HG03066 (cell line): ENCODE data around the gene OXNAD1.
A peak's percentile ranks its signal among the peaks of the same experiment; 100 is the strongest.

Experiments used
- ATAC-seq: cut with Tn5 transposase; IDR thresholded peaks from one replicate; pipeline ENCODE4 v1.9.1; 2021; ENCODE audit warnings: low read depth; ENCODE audit not compliant: unreplicated experiment

Gene OXNAD1

GRCh38 chr3:16264708-16265454 lies at the start of gene OXNAD1, which contains the start of gene DPH3:
TSS of gene OXNAD1 (plus strand) at chr3:16265212. CDS start at chr3:16270953, 5,741 bp downstream.
TSS of gene DPH3 (minus strand) at chr3:16264943. CDS start at chr3:16264876, 67 bp downstream.
- ATAC-seq = peak; percentile 99

- ATAC-seq = no peak
Observed at GRCh38 chr3:16216373-16216935, 48.6 kb upstream of the OXNAD1 start.

DNA sequence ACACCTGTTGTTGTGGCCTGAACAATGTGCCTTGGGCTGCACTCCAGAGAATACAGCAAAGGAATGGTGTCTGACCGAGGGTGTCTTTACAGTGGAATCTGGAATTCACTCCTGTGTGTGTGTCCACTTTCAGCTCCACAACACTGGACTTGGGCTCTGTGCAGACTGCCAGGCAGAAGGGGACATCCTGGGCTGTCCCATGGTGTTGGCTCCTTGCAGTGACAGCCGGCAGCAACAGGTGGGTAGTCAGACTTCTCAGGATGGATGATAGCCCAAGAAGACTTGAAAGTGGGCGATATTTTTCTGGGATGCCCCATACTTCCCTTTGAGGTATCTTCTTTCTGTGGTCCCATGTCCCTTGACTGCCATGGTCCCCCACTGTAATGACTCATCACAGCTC lies 45.2 kb upstream of the OXNAD1 start:
- no peak for ATAC-seq

GRCh38 chr3:16221990-16222389 lies 43.0 kb upstream of the OXNAD1 start:
- ATAC-seq = no peak

- no peak for ATAC-seq
Observed at GRCh38 chr3:16222547-16222946, 42.5 kb upstream of the OXNAD1 start.

DNA sequence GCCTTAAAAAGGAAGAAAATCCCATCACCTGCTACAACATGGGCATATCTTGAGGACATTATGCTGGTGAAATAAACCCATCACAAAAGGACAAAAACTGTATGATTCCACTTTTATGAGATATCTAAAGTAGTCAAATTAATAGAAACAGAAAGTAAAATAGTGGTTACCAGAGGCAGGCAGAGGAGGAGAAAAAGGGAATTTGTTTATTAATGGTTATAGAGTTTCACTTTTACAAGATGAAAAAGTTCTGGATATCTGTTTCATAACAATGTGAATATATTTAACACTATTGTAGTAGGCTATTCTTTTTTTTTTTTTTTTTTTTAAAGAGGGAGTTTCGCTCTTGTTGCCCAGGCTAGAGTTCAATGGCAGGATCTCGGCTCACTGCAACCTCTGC lies 40.7 kb upstream of the OXNAD1 start:
- no peak for ATAC-seq

DNA sequence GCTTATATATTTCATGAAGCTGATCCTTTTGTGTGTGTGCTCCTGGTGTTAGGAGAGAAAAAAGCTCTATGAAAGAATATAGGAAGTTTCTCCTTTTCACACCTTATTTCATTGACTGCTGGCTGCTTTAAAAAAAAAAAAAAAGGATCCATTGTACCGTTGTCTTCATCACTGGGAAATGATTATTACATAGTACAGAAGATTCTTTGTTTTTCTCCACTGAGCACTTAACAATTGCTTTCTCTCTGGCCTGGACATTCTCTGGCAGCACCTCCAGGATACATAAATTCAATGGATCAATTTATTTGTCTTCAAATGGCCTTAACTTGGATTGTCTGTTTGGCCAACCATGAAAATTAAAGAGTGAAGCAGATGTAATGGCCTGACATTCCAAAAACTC lies 37.4 kb upstream of the OXNAD1 start:
- no peak for ATAC-seq

DNA sequence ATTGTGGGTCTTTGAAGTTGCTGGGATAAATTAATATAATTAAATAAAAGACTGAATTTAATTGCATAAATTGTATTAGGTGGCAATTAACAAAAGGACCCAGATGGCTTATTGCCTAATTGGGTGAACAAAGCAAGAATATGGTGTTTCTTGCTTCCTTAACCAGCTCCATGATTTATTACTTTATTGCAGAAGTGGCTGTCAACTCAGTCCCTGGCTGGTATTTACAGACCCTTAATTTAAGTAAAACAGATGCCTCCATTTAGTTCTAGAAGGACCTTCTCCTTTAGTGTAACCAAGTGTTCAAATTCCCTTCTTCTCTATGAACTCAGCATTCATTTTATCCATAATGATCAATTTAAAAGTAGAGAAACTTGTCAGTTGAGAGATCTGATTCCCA lies 35.3 kb upstream of the OXNAD1 start:
- ATAC-seq = no peak

GRCh38 chr3:16231983-16232382 lies 33.0 kb upstream of the OXNAD1 start:
- ATAC-seq = no peak

DNA sequence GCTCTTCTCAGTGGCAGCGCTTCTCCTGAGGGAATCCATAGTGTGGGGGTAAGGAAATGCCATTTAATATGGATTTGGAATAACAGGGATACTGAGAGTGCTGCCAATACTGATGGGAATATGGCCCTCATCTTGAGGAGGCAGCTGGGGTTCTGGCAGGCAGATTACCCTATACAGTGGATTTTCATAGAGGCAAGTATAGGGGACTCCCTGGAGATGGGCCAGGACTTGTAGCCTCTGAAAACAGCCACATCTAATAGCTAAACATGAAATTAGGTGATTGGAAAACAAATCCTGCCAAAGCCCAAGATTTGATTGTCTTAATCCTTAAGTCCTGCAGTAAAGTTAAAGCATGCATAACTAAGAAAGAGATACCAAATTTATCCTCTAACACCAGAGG lies 31.2 kb upstream of the OXNAD1 start:
- no peak for ATAC-seq

DNA sequence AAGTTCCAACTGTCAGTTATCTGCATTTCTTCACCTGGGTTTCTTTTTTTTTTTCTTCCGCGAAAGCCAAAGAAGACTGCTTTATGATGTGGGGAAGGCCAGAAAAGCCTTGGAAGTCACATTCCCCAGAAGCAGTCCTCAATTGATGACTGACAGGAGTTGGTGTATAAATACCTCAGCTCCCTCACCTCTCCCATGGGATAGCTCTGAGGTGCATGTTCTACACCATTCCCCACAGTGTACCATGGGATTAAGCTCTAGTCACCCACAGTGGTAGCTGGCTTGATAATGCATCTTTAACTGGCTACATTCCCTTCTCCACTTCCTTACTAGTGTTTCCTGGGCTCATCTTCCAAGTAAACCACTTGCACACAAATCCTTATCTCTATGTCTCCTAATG lies 30.7 kb upstream of the OXNAD1 start:
- ATAC-seq = no peak

DNA sequence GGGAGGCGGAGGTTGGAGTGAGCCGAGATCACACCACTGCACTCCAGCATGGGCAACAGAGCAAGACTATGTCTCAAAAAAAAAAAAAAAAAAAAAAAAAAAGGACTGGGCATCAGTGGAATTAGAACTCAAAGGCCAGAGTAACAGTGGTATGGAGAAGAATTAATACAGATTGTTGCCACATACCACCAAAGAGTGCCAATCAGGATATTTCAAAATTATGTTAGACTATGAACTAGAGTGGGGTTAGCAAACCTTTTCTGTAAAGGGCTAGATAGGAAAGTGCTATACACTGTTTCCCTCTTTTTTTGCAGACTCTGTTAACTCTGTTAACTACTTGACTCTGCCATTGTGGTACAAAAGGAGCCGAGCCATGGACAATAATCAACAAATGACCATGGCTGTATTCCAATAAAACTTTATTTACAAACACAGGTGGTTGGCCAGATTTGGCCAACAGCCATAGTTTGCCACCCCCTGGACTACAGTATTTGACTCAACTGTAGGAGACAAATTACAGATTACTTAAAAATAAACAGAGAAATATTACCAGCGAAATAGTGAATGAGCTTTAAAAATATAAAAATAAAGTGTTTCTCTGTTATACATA lies 28.9 kb upstream of the OXNAD1 start:
- no peak for ATAC-seq

GRCh38 chr3:16236856-16237393 lies 28.1 kb upstream of the OXNAD1 start:
- ATAC-seq = no peak

DNA sequence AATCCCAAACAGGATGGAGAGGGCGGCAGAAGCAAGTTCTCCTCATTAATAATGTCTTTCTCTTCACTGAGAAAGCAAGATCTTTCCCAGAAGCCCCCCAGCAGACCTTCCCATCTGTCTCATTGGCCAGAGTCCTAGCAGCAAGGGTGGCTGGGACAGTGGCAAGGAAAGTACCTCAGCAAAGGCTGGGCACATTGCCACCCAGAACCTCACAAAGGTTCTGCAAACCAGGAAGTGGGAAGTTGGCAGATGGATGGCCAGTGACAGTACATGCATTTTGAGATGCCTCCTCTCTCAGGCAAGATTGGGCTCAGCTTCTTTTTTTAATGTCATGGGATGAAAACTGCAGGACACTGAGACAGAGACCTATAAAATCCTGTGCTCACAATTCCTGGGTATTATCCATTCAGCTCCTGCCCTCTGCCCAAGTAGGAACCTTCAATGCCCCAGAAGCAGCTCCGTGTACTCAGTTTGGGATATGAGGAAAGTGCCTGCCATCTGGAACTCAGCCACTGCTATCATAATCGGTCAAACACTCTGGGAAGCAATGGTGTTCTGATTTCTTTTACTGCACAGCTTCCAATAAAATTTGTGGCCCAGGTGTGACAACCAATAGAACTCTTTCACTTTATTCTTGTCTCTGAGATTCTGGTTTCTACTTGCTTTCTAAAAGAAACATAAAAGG lies 25.8 kb upstream of the OXNAD1 start:
- no peak for ATAC-seq

- no peak for ATAC-seq
Observed at GRCh38 chr3:16239780-16240179, 25.2 kb upstream of the OXNAD1 start.

DNA sequence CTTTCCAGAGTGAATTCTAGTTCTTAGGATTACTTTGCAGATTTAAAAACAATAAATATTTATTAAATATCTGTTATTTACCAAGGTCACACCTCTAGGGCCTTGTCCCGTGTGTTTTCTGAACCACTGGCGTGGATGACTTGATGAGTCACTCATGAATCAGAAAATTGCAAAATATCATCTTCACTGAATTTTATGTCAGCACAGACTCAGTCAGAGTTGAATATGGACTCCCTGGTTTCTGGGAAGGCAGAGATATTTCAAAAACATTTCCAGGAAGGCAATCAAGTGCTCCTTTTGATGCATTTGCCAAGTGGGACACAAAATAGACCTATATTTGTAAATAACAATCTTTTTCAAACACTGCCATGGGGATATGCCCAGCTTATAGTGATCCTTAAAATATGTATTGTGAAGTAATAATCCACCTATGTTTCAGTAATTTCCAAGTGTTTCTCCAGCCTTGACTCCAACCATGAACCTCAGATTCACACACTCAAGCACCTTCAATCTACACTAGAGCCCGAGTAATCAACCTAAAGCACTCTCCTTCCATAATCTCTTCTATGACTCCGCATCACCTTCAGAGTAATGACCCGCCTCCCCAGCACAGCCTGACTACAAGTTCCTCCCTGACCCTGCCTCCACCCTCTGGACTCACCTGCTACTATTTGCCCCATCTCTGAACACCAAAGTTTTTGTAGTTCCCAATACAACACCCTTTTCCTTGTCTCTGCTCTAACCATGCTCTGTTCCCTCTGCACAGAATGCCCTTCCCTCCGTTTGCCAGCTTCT lies 24.6 kb upstream of the OXNAD1 start:
- no peak for ATAC-seq

- no peak for ATAC-seq
Observed at GRCh38 chr3:16241225-16241624, 23.8 kb upstream of the OXNAD1 start.

DNA sequence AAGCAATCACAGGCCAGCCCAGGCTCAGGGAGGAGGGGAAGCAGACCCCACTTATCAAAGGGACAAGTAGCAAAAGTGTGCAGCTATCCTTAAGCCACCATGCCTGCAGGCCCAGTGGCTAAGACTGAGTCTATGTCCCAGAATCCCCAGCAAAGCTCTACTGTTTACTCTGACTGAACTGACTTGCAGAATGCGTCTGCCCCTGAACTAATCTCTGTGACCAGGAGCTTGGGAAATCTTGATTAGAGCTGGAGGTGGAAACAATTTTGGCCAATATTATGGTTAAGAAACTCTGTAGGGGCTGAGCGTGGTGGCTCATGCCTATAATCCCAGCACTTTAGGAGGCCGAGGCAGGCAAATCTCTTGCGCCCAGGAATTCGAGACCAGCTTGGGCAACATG lies 22.8 kb upstream of the OXNAD1 start:
- ATAC-seq = no peak

GRCh38 chr3:16243706-16244490 lies 21.1 kb upstream of the OXNAD1 start:
- ATAC-seq = no peak

- ATAC-seq = no peak
Observed at GRCh38 chr3:16245609-16246008, 19.4 kb upstream of the OXNAD1 start.
